OCI-LY1 (cell line): ENCODE measurements around the gene MAK.

Experiments
- EZH2 ChIP-seq: fragments of 200-600 bp; sonication (generic), shearing (Covaris generic); IDR thresholded peaks from 2 replicates; pipeline ENCODE4 v1.8.0; 2017; ENCODE audit warnings: borderline replicate concordance, mixed run types, mild to moderate bottlenecking, antibody characterized with exemption, low read length, moderate library complexity, mixed read lengths
- TF ChIP-seq, protein P1 (sequence below): fragments of 200-600 bp; sonication (generic), shearing (Covaris generic); IDR thresholded peaks from 2 replicates; pipeline ENCODE4 v1.5.1; 2017; ENCODE audit warnings: mild to moderate bottlenecking, antibody characterized with exemption, low read length, moderate library complexity, mixed read lengths

DNA sequence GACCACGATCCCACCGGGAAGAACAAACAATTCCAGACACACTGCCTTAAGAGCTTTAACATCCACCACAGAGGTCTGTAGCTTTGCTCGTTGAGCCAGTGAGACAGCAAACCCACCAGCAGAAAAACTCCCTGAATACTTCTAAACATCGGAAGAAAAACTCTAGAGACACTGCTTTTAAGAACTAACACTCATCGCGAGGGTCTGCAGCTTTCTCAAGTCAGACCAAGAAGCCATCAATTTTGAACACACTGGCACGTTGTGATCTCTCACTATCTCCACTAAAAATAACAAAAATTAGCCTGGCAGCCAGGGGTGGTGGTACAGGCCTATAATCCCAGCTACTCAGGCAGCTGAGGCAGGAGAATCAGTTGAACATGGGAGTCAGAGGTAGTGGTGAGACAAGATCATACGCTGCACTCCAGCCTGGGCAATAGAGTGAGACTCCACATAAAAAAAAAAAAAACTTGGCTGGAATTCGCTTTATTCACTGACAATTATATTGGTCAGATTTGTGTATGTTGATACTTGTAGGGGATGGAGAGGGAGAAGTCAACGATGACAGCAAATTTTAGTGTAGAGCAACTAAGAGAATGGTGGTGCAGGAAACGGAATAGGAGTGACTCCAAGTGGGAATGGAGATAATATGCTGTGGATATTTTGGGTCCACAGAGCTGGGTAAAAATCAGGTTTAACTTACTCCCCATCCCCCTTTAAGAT is 116.3 kb downstream of the MAK start:
- TF ChIP-seq, protein P1, sequence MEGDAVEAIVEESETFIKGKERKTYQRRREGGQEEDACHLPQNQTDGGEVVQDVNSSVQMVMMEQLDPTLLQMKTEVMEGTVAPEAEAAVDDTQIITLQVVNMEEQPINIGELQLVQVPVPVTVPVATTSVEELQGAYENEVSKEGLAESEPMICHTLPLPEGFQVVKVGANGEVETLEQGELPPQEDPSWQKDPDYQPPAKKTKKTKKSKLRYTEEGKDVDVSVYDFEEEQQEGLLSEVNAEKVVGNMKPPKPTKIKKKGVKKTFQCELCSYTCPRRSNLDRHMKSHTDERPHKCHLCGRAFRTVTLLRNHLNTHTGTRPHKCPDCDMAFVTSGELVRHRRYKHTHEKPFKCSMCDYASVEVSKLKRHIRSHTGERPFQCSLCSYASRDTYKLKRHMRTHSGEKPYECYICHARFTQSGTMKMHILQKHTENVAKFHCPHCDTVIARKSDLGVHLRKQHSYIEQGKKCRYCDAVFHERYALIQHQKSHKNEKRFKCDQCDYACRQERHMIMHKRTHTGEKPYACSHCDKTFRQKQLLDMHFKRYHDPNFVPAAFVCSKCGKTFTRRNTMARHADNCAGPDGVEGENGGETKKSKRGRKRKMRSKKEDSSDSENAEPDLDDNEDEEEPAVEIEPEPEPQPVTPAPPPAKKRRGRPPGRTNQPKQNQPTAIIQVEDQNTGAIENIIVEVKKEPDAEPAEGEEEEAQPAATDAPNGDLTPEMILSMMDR: no peak
- TF ChIP-seq EZH2: no peak
